SK-N-SH (cell line): ENCODE measurements around the gene PSKH1. TPM values are rescaled to one million over a fixed set of nuclear protein-coding genes. Genes with fewer than 3 reads are reported as not detected.

Source experiments
- CTCF ChIA-PET: fragments of 300-600, 350-600 bp; formaldehyde crosslinking; extraction: SDS; loops from one replicate; lab custom pipeline; 2021; lab: Yijun Ruan, JAX
- POLR2A ChIA-PET: fragments of 350-600 bp; sonication (Branson Sonifier 250); formaldehyde crosslinking; extraction: SDS; loops from one replicate; lab custom pipeline; 2020; ENCODE audit warnings: antibody characterized with exemption, inconsistent platforms; lab: Yijun Ruan, JAX
- DNase-seq: peaks from one replicate; pipeline ENCODE4 v3.0.0; 2012
- H2AFZ ChIP-seq: fragments of 200-600 bp; sonication (generic); 2 replicates; pipeline ENCODE4 v1.8.1; 2016; ENCODE audit warnings: antibody characterized with exemption, mild to moderate bottlenecking, low read depth
- H3F3A ChIP-seq: fragments of 200-600 bp; sonication (generic); replicated peaks from 2 replicates; pipeline ENCODE3; 2016; ENCODE audit warnings: antibody characterized with exemption, mild to moderate bottlenecking; ENCODE audit not compliant: insufficient read depth
- H3K27ac ChIP-seq, 2 experiments: fragments of 200-500 bp in 1 of 2; fragments of 200-600 bp in 1 of 2; sonication (Bioruptor generic) in 1 of 2; sonication (generic), shearing (Covaris generic) in 1 of 2; 2 replicates each; pipeline versions ENCODE4 v1.5.1 to v1.6.1; 2014 to 2016; ENCODE audit warnings: low read depth in 2 of 2, inconsistent platforms in 1 of 2, low read length in 1 of 2, mild to moderate bottlenecking in 1 of 2, mixed read lengths in 1 of 2
- H3K27me3 ChIP-seq: fragments of 200-600 bp; sonication (generic), shearing (Covaris generic); 2 replicates; pipeline ENCODE4 v1.6.1; 2016; ENCODE audit warnings: mixed run types; ENCODE audit not compliant: insufficient read depth
- H3K36me3 ChIP-seq, 2 experiments: fragments of 200-500 bp in 1 of 2; fragments of 200-600 bp in 1 of 2; sonication (Bioruptor generic) in 1 of 2; sonication (generic) in 1 of 2; replicated peaks in 1 of 2; 2 replicates each; pipeline versions ENCODE3 to v1.5.1; 2014 to 2016; ENCODE audit warnings: low read length in 1 of 2, mild to moderate bottlenecking in 1 of 2; ENCODE audit not compliant: insufficient read depth in 2 of 2, control insufficient read depth in 1 of 2
- H3K4me1 ChIP-seq, 2 experiments: fragments of 200-500 bp in 1 of 2; fragments of 200-600 bp in 1 of 2; sonication (Bioruptor generic) in 1 of 2; sonication (generic), shearing (Covaris generic) in 1 of 2; 2 replicates each; pipeline versions ENCODE4 v1.5.1 to v1.6.1; 2014 to 2016; ENCODE audit warnings: low read depth in 1 of 2, low read length in 1 of 2, mixed run types in 1 of 2; ENCODE audit not compliant: insufficient read depth in 2 of 2, control insufficient read depth in 1 of 2
- H3K4me2 ChIP-seq: fragments of 200-600 bp; sonication (generic), shearing (Covaris generic); 2 replicates; pipeline ENCODE4 v1.6.1; 2017; ENCODE audit warnings: mixed run types
- H3K4me3 ChIP-seq, 2 experiments: fragments of 200-500 bp in 1 of 2; fragments of 200-600 bp in 1 of 2; sonication (Bioruptor generic) in 1 of 2; sonication (generic), shearing (Covaris generic) in 1 of 2; 2 replicates each; pipeline versions ENCODE4 v1.5.1 to v1.8.1; 2014 to 2016; ENCODE audit warnings: low read depth in 2 of 2, inconsistent platforms in 1 of 2, low read length in 1 of 2, mild to moderate bottlenecking in 1 of 2, mixed read lengths in 1 of 2, moderate library complexity in 1 of 2
- H3K79me2 ChIP-seq: fragments of 200-600 bp; sonication (generic); 2 replicates; pipeline ENCODE4 v1.8.1; 2017; ENCODE audit warnings: mild to moderate bottlenecking; ENCODE audit not compliant: insufficient read depth
- H3K9ac ChIP-seq: fragments of 200-600 bp; sonication (generic); 2 replicates; pipeline ENCODE4 v1.6.1; 2017; ENCODE audit warnings: mixed run types
- H3K9me2 ChIP-seq: fragments of 200-600 bp; sonication (generic); 2 replicates; pipeline ENCODE4 v1.6.1; 2017; ENCODE audit warnings: mixed run types
- H3K9me3 ChIP-seq: fragments of 200-600 bp; sonication (generic); 2 replicates; pipeline ENCODE4 v1.6.1; 2017; ENCODE audit warnings: mixed run types, mild to moderate bottlenecking, moderate library complexity
- H4K20me1 ChIP-seq: fragments of 200-600 bp; sonication (generic); 2 replicates; pipeline ENCODE4 v1.6.1; 2017; ENCODE audit warnings: mild to moderate bottlenecking, mixed run types; ENCODE audit not compliant: insufficient read depth
- CHD2 ChIP-seq: fragments of 150-350 bp; IDR thresholded peaks from 2 replicates; pipeline ENCODE4 v1.6.1; 2018; ENCODE audit warnings: low read length; ENCODE audit not compliant: partially characterized antibody
- ELF1 ChIP-seq: IDR thresholded peaks from 2 replicates; pipeline ENCODE4 v1.4.0; 2012
- GABPA ChIP-seq: IDR thresholded peaks from 2 replicates; pipeline ENCODE4 v1.4.0; 2012; ENCODE audit warnings: low read depth, mild to moderate bottlenecking
- GATA2 ChIP-seq: sonication (generic); formaldehyde crosslinking; IDR thresholded peaks from 2 replicates; pipeline ENCODE4 v1.5.0; 2020; ENCODE audit warnings: mild to moderate bottlenecking, missing genetic modification reagents
- JUND ChIP-seq: IDR thresholded peaks from 2 replicates; pipeline ENCODE4 v1.4.0; 2012
- MXI1 ChIP-seq: IDR thresholded peaks from 2 replicates; pipeline ENCODE4 v1.6.1; 2012; ENCODE audit warnings: mild to moderate bottlenecking, low read depth, low read length, improper control_type of control experiment
- POLR2AphosphoS5 ChIP-seq: IDR thresholded peaks from 2 replicates; pipeline ENCODE4 v1.6.1; 2012; ENCODE audit warnings: low read depth, low read length
- SIN3A ChIP-seq: IDR thresholded peaks from 2 replicates; pipeline ENCODE4 v1.6.1; 2012; ENCODE audit warnings: low read depth, mild to moderate bottlenecking, low read length, moderate library complexity, borderline replicate concordance
- SMC3 ChIP-seq: IDR thresholded peaks from 2 replicates; pipeline ENCODE4 v1.6.1; 2012; ENCODE audit warnings: low read depth, low read length, improper control_type of control experiment
- TAF1 ChIP-seq: IDR thresholded peaks from 2 replicates; pipeline ENCODE4 v1.6.1; 2012; ENCODE audit warnings: low read depth, mild to moderate bottlenecking, low read length, moderate library complexity, borderline replicate concordance
- TCF12 ChIP-seq: IDR thresholded peaks from 2 replicates; pipeline ENCODE4 v1.4.0; 2012
- YY1 ChIP-seq: IDR thresholded peaks from 2 replicates; pipeline ENCODE4 v1.4.0; 2012; ENCODE audit warnings: low read depth, mild to moderate bottlenecking
- WGBS: methylation state at CpG from one replicate; pipeline ENCODE4 v1.1.6; 2017; ENCODE audit warnings: low lambda C conversion rate; 5-methylcytosine and 5-hydroxymethylcytosine counted together
- polyA plus RNA-seq, 3 experiments: library from polyadenylated mRNA; depleted of rRNA; stranded (reverse); fragments of >200 nt; gene quantifications; 2 replicates each; pipeline ENCODE4 v1.2.3, GENCODE V29; 2012
- TF ChIP-seq, protein P1 (sequence below): IDR thresholded peaks from 2 replicates; pipeline ENCODE4 v1.4.0; 2012; ENCODE audit warnings: low read depth, borderline replicate concordance
- TF ChIP-seq, protein P2 (sequence below): fragments of 150-350 bp; IDR thresholded peaks from 2 replicates; pipeline ENCODE4 v1.6.1; 2016; ENCODE audit warnings: mild to moderate bottlenecking, low read depth, low read length
- TF ChIP-seq, protein P3 (sequence below): IDR thresholded peaks from 2 replicates; pipeline ENCODE4 v1.4.0; 2012; ENCODE audit warnings: low read depth

The PSKH1 gene
- polyA plus RNA-seq, 1 of the 3 experiments (the other 2 are of a cell fraction): 30.1 TPM

DNA sequence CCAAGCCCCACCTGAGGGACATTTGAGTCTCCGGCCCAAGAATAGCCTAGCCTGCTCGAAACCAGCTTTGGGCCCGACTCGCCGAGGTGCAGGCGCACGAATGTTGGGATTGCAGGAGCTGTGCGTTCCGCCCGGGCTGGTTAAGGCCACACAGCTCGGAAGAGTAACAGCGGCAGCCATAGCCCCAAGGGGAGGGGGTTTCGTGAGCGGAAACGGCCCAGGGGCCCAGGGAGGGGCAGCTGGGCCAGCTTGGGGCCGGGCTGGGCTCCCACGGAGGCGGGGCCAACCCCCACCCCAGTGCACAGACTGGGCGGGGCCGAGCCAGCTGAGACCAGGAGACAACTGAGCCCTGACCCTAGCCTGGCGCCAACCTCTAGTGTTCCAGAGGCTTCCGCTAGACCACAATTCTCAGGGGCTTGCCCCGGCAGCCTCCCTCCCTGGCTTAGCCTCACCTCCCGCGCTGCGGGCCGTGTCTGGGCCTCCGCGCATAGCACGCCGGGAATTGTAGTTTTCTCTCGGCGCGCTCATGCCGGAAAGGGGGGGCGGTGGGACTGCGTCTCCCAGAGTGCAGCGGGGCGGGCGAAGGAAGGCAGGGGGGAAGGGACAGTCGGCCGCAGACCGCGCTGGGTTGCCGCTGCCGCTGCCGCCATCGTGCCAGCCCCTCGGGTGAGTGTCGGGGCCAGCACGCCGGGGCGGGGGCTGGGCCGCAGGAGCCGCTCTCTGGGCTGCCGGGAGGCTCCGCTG lies 46.6 kb upstream of the PSKH1 start, which contains the start of gene NUTF2:
TSS of gene NUTF2 (plus strand) at position 614 of the 744 bp plus-strand sequence. CDS start 18,198 bp downstream, outside the sequence.
- 9% methylated on average over 22 of the region's 57 CpGs for WGBS
- H3K9ac ChIP-seq: peak within 1 kb of the TSS; percentile 100
- peak within 1 kb of the TSS; percentile 71 to 85 for H3K4me3 ChIP-seq
- no peaks in the 10 kb centered on the region for H3K27me3 ChIP-seq
- H4K20me1 ChIP-seq: peaks cover 34% of the 10 kb centered on the region
- peaks cover 34 to 40% of the 10 kb centered on the region in 2 experiments for H3K4me1 ChIP-seq
- H3K9me3 ChIP-seq: no peaks in the 10 kb centered on the region
- ChIA-PET CTCF (interaction anchor here (1.0 to 6.3 kb wide), 11 partner anchors 13 to 179 kb away, joined by 3 to 66 read pairs (median 4); partner anchors contain the start of gene PSKH1), POLR2A (interaction anchor here (0.5 to 1.3 kb wide), 6 partner anchors 13 to 529 kb away, joined by 3 to 11 read pairs (median 3); partner anchors contain the start of genes C16orf86, ENKD1 and TSNAXIP1)
- TF ChIP-seq TAF1 (no peak), SIN3A (0 out of 2 replicates have a peak, but pooled peaks have one; percentile 13), TCF12 (peak; percentile 47; the same call in 1 of the 2 replicates), GATA2 (CRISPR knock-in tag) (no peak), CHD2 (peak; percentile 94), JUND (no peak), ELF1 (peak; percentile 77), POLR2AphosphoS5 (peak; percentile 81), GABPA (peak; percentile 71), MXI1 (peak; percentile 77), YY1 (peak; percentile 74; the same call in 1 of the 2 replicates), SMC3 (no peak)
- TF ChIP-seq, protein P1, sequence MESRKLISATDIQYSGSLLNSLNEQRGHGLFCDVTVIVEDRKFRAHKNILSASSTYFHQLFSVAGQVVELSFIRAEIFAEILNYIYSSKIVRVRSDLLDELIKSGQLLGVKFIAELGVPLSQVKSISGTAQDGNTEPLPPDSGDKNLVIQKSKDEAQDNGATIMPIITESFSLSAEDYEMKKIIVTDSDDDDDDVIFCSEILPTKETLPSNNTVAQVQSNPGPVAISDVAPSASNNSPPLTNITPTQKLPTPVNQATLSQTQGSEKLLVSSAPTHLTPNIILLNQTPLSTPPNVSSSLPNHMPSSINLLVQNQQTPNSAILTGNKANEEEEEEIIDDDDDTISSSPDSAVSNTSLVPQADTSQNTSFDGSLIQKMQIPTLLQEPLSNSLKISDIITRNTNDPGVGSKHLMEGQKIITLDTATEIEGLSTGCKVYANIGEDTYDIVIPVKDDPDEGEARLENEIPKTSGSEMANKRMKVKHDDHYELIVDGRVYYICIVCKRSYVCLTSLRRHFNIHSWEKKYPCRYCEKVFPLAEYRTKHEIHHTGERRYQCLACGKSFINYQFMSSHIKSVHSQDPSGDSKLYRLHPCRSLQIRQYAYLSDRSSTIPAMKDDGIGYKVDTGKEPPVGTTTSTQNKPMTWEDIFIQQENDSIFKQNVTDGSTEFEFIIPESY: peak; percentile 92
- TF ChIP-seq, protein P2, sequence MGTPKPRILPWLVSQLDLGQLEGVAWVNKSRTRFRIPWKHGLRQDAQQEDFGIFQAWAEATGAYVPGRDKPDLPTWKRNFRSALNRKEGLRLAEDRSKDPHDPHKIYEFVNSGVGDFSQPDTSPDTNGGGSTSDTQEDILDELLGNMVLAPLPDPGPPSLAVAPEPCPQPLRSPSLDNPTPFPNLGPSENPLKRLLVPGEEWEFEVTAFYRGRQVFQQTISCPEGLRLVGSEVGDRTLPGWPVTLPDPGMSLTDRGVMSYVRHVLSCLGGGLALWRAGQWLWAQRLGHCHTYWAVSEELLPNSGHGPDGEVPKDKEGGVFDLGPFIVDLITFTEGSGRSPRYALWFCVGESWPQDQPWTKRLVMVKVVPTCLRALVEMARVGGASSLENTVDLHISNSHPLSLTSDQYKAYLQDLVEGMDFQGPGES: 0 out of 2 replicates have a peak, but pooled peaks have one; percentile 9
- TF ChIP-seq, protein P3, sequence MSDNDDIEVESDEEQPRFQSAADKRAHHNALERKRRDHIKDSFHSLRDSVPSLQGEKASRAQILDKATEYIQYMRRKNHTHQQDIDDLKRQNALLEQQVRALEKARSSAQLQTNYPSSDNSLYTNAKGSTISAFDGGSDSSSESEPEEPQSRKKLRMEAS: peak; percentile 76
- peaks cover 2 to 5% of the 10 kb centered on the region in 2 experiments for H3K36me3 ChIP-seq
- H3K27ac ChIP-seq: peak within 1 kb of the TSS; percentile 88 to 98
- peak within 1 kb of the TSS; percentile 98 for H3K4me2 ChIP-seq
- DNase-seq: peak; percentile 96
- H2AFZ ChIP-seq: peak within 1 kb of the TSS; percentile 80
- H3K9me2 ChIP-seq: no peaks in the 10 kb centered on the region
- H3K79me2 ChIP-seq: peaks cover 82% of the 10 kb centered on the region
- H3F3A ChIP-seq: peaks cover 28% of the 10 kb centered on the region
